Smooth muscle cell (in vitro differentiated cells): ENCODE measurements around the gene ACBD4. TPM values are rescaled to one million over a fixed set of nuclear protein-coding genes. Genes with fewer than 3 reads are reported as not detected.

Experiments used
- DNase-seq: peaks from one replicate; lab custom pipeline; 2025; ENCODE audit not compliant: unreplicated experiment; lab: John Stamatoyannopoulos, UW
- H2AFZ ChIP-seq: fragments of 200-600 bp; sonication (generic); 2 replicates; pipeline ENCODE4 v1.6.0; 2016; ENCODE audit warnings: antibody characterized with exemption, low read depth, mild to moderate bottlenecking
- H3F3A ChIP-seq: fragments of 200-600 bp; sonication (generic); 2 replicates; pipeline ENCODE4 v1.6.0; 2017; ENCODE audit warnings: antibody characterized with exemption, low read depth
- H3K27ac ChIP-seq: fragments of 200-600 bp; sonication (generic); 2 replicates; pipeline ENCODE4 v1.5.1; 2016; ENCODE audit warnings: low read depth, mild to moderate bottlenecking
- H3K27me3 ChIP-seq: fragments of 200-600 bp; sonication (generic); 2 replicates; pipeline ENCODE4 v1.6.1; 2016; ENCODE audit warnings: low read depth, mild to moderate bottlenecking
- H3K36me3 ChIP-seq: fragments of 200-600 bp; sonication (generic); 2 replicates; pipeline ENCODE4 v1.5.1; 2016; ENCODE audit warnings: low read depth
- H3K4me1 ChIP-seq: fragments of 200-600 bp; sonication (generic); 2 replicates; pipeline ENCODE4 v1.5.1; 2016; ENCODE audit warnings: low read depth
- H3K4me2 ChIP-seq: fragments of 200-600 bp; sonication (generic); 2 replicates; pipeline ENCODE4 v1.6.0; 2016; ENCODE audit warnings: mild to moderate bottlenecking
- H3K4me3 ChIP-seq: fragments of 200-600 bp; sonication (generic); 2 replicates; pipeline ENCODE4 v1.5.1; 2016; ENCODE audit warnings: mild to moderate bottlenecking
- H3K79me2 ChIP-seq: fragments of 200-600 bp; sonication (generic); 2 replicates; pipeline ENCODE4 v1.6.0; 2016; ENCODE audit warnings: low read depth, mild to moderate bottlenecking
- H3K9ac ChIP-seq: fragments of 200-600 bp; sonication (generic); 2 replicates; pipeline ENCODE4 v1.6.0; 2016; ENCODE audit warnings: low read depth
- H3K9me3 ChIP-seq: fragments of 200-600 bp; sonication (generic); replicated peaks from 2 replicates; pipeline ENCODE4 v1.5.1; 2016; ENCODE audit warnings: low read depth
- H4K20me1 ChIP-seq: fragments of 200-600 bp; sonication (generic); 2 replicates; pipeline ENCODE4 v1.6.0; 2016; ENCODE audit warnings: low read depth
- WGBS: methylation state at CpG from one replicate; pipeline ENCODE4 v1.1.7; 2016; ENCODE audit warnings: low lambda C conversion rate; 5-methylcytosine and 5-hydroxymethylcytosine counted together
- polyA plus RNA-seq: library from polyadenylated mRNA; unstranded; fragments of >200 nt; fragmentation: Nextera tagmentation; extraction: Ambion mirVana; gene quantifications from 2 replicates; pipeline ENCODE4 v1.2.1, GENCODE V29; 2016
- total RNA-seq: library from RNA; depleted of rRNA; stranded (reverse); fragments of >200 nt; gene quantifications from 2 replicates; pipeline ENCODE4 v1.2.3, GENCODE V29; 2014
- TF ChIP-seq, protein P1 (sequence below): fragments of 200-600 bp; sonication (generic); IDR thresholded peaks from 2 replicates; pipeline ENCODE4 v1.5.1; 2017; ENCODE audit warnings: borderline replicate concordance, mild to moderate bottlenecking, antibody characterized with exemption; ENCODE audit not compliant: insufficient read depth, poor library complexity, severe bottlenecking

Gene ACBD4
- total and polyA plus RNA-seq, 2 experiments from 2014 or later, result 0.49 to 5.0 TPM

DNA sequence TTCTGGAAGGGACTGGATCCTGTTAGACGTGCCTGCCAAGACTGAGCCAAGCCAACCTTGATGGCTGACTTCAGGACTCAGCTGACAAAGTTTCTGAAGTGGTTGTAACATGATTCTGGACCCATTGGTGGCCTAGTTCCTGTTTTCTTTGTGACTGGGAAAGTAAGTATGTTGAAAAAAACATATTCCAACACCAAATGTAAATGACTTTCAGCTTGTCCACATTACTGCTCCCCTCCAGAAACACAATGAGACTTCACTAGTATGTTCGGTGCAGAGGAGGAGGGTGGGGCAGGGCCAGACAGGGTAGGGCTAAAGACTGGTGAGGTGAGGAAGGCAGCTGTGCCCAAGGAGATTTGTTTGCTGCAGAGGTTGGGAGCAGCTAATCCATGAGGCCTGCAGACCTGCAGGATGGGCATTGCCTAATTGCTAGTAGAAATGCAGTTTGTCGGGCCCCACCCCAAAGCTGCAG lies 47.9 kb upstream of the ACBD4 start:
- DNase-seq, result no peak

DNA sequence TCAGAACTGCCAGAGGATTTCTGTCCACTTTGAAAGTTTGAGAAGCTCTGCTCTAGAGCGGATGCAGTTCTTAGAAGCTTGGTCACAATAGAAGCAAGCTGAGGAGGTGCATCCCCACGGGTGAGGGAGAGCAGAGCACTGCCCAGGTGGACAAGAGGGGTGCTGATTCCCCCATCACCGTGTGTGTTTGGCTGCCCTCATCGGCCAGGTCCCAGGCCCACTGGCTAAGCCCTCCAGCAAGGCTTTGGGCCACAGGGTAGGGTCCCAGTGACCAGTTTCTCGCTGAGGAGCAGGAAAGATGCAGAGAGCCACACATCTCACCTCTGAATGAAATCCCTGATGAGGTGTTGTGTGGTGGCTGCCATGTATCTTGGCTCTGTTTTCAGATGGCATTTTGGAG lies 47.5 kb upstream of the ACBD4 start:
- Histone ChIP-seq H2AFZ (no peak overlapping the region), H3K9me3 (no peaks in the 10 kb centered on the region), H3K79me2 (peaks cover 6% of the 10 kb centered on the region), H3K4me2 (no peak overlapping the region), H4K20me1 (no peaks in the 10 kb centered on the region), H3K4me1 (no peaks in the 10 kb centered on the region), H3F3A (peaks cover 17% of the 10 kb centered on the region), H3K27me3 (no peaks in the 10 kb centered on the region), H3K4me3 (no peak overlapping the region), H3K36me3 (peaks cover 17% of the 10 kb centered on the region), H3K9ac (no peak overlapping the region), H3K27ac (no peak overlapping the region)
- 98% methylated on average over 5 of the region's 5 CpGs for WGBS
- TF ChIP-seq, protein P1, sequence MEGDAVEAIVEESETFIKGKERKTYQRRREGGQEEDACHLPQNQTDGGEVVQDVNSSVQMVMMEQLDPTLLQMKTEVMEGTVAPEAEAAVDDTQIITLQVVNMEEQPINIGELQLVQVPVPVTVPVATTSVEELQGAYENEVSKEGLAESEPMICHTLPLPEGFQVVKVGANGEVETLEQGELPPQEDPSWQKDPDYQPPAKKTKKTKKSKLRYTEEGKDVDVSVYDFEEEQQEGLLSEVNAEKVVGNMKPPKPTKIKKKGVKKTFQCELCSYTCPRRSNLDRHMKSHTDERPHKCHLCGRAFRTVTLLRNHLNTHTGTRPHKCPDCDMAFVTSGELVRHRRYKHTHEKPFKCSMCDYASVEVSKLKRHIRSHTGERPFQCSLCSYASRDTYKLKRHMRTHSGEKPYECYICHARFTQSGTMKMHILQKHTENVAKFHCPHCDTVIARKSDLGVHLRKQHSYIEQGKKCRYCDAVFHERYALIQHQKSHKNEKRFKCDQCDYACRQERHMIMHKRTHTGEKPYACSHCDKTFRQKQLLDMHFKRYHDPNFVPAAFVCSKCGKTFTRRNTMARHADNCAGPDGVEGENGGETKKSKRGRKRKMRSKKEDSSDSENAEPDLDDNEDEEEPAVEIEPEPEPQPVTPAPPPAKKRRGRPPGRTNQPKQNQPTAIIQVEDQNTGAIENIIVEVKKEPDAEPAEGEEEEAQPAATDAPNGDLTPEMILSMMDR, result no peak
- no peak for DNase-seq

More for the DNA sequence above, 47.9 kb upstream of the ACBD4 start:
- Histone ChIP-seq H3K4me1 (no peaks in the 10 kb centered on the region), H2AFZ (no peak overlapping the region), H3K4me3 (no peak overlapping the region), H3K9ac (no peak overlapping the region), H4K20me1 (peaks cover under 1% of the 10 kb centered on the region), H3K79me2 (peaks cover 6% of the 10 kb centered on the region), H3K27ac (no peak overlapping the region), H3K27me3 (no peaks in the 10 kb centered on the region), H3F3A (peaks cover 15% of the 10 kb centered on the region), H3K36me3 (peaks cover 20% of the 10 kb centered on the region), H3K4me2 (no peak overlapping the region), H3K9me3 (no peaks in the 10 kb centered on the region)
- TF ChIP-seq, protein P1, result no peak
- 92% methylated on average over 3 of the region's 3 CpGs for WGBS

DNA sequence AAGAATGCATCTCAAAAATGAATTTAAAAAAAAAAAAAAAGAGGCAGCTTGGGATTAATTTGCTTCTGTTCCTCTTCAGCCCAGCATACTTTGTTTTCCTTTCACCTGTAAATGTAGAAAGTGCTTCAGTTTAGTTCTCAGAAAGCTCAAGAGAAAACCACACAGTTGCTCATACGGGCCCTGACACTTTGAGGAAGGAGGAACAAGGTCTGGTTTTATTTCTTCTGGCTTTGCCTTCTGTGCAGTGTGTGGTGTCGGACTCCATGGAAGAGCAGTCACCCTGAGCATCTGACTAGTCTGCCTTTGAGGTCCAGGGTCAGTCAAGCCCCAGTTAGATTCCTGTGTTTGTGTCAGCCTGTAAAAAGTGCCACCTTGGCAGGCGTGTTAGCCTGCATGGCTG lies 46.7 kb upstream of the ACBD4 start:
- Histone ChIP-seq H4K20me1 (no peaks in the 10 kb centered on the region), H3K9me3 (no peaks in the 10 kb centered on the region), H3K27ac (no peak overlapping the region), H2AFZ (no peak overlapping the region), H3K4me3 (no peak overlapping the region), H3K79me2 (peaks cover 3% of the 10 kb centered on the region), H3K4me1 (peaks cover 6% of the 10 kb centered on the region), H3K27me3 (no peaks in the 10 kb centered on the region), H3K36me3 (peaks cover 13% of the 10 kb centered on the region), H3K9ac (no peak overlapping the region), H3K4me2 (no peak overlapping the region), H3F3A (peaks cover 23% of the 10 kb centered on the region)
- 88% methylated on average over 3 of the region's 3 CpGs for WGBS
- DNase-seq, result no peak
- TF ChIP-seq, protein P1, result no peak

DNA sequence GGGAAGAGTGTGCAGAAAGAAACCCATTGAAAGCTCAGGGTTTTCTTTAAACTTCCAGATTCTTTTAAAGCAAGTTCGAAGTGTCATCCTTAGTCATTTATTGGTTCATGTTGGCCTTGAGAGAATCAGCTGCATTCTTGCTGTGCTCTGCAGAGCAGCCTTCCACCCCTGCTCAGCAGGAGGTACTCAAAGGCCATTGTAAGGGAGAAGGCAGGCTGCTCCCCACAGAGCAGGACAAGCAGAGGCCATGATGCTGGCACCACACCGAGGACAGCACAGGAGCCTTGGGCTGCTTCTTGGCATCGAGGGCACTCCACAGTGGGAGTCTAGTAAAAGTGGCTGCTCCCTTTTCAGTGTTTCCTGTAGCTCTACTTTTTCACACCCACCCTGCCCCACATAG lies 44.8 kb upstream of the ACBD4 start:
- Histone ChIP-seq H3K4me2 (no peak overlapping the region), H4K20me1 (no peaks in the 10 kb centered on the region), H3K79me2 (no peaks in the 10 kb centered on the region), H3K4me1 (peaks cover 6% of the 10 kb centered on the region), H3K9ac (no peak overlapping the region), H3K36me3 (peaks cover 12% of the 10 kb centered on the region), H3K27ac (peak overlapping the region; percentile 31), H3K9me3 (no peaks in the 10 kb centered on the region), H3K27me3 (no peaks in the 10 kb centered on the region), H3F3A (peaks cover 23% of the 10 kb centered on the region), H3K4me3 (no peak overlapping the region), H2AFZ (no peak overlapping the region)
- DNase-seq, result no peak
- TF ChIP-seq, protein P1, result no peak
- WGBS, result 98% methylated on average over 3 of the region's 3 CpGs
